ENCODE measurements around the gene RSBN1. TPM values are rescaled to one million over a fixed set of nuclear protein-coding genes. Genes with fewer than 3 reads are reported as not detected.
"Not testable (repeated sequence)": the region's sequence is repeated elsewhere in the genome, so short reads cannot be mapped to it uniquely, and the experiment has no call there.

The RSBN1 gene
- total RNA-seq, 2 experiments from 2014 or later: 15.4 to 16.3 TPM

GRCh38 chr1:113751114-113751513, 61.2 kb downstream of the RSBN1 start:
- Mint-ChIP-seq H3K27ac (no peak overlapping the region), H3K27me3 (no peaks in the 10 kb centered on the region), H3K4me1 (peaks cover 5% of the 10 kb centered on the region), H3K36me3 (peaks cover 20% of the 10 kb centered on the region), H3K4me3 (no peak overlapping the region), H3K9me3 (no peaks in the 10 kb centered on the region)
- DNase-seq: no peak

- Mint-ChIP-seq H3K4me3 (no peak overlapping the region), H3K27ac (no peak overlapping the region), H3K36me3 (peaks cover 14% of the 10 kb centered on the region), H3K4me1 (peaks cover 5% of the 10 kb centered on the region), H3K27me3 (no peaks in the 10 kb centered on the region), H3K9me3 (no peaks in the 10 kb centered on the region)
- no peak for DNase-seq
These were observed 62.9 kb downstream of the RSBN1 start for GRCh38 chr1:113749402-113749801.

- no peaks in the 10 kb centered on the region for H3K9me3 Mint-ChIP-seq
- peaks cover 9% of the 10 kb centered on the region for H3K4me1 Mint-ChIP-seq
- H3K36me3 Mint-ChIP-seq: peaks cover 11% of the 10 kb centered on the region
- H3K27me3 Mint-ChIP-seq: no peaks in the 10 kb centered on the region
- no peak overlapping the region for H3K4me3 Mint-ChIP-seq
- no peak overlapping the region for H3K27ac Mint-ChIP-seq
- no peak for DNase-seq
These were observed 64.9 kb downstream of the RSBN1 start for GRCh38 chr1:113747376-113747775.

- Mint-ChIP-seq H3K36me3 (peaks cover 17% of the 10 kb centered on the region), H3K4me1 (peaks cover 4% of the 10 kb centered on the region), H3K27me3 (no peaks in the 10 kb centered on the region), H3K4me3 (no peak overlapping the region), H3K27ac (no peak overlapping the region), H3K9me3 (no peaks in the 10 kb centered on the region)
- DNase-seq: no peak
These were observed 66.9 kb downstream of the RSBN1 start for GRCh38 chr1:113745425-113745824.

GRCh38 chr1:113744114-113744513, 68.2 kb downstream of the RSBN1 start:
- H3K27ac Mint-ChIP-seq: no peak overlapping the region
- H3K36me3 Mint-ChIP-seq: peaks cover 13% of the 10 kb centered on the region
- H3K9me3 Mint-ChIP-seq: no peaks in the 10 kb centered on the region
- peaks cover 4% of the 10 kb centered on the region for H3K4me1 Mint-ChIP-seq
- no peaks in the 10 kb centered on the region for H3K27me3 Mint-ChIP-seq
- no peak for DNase-seq
- no peak overlapping the region for H3K4me3 Mint-ChIP-seq

GRCh38 chr1:113742515-113742914, 69.8 kb downstream of the RSBN1 start:
- no peak for DNase-seq

GRCh38 chr1:113734357-113735055, 77.8 kb downstream of the RSBN1 start:
- H3K4me3 Mint-ChIP-seq: no peak overlapping the region
- no peaks in the 10 kb centered on the region for H3K27me3 Mint-ChIP-seq
- H3K27ac Mint-ChIP-seq: no peak overlapping the region
- no peak for DNase-seq
- peaks cover 18% of the 10 kb centered on the region for H3K36me3 Mint-ChIP-seq
- H3K4me1 Mint-ChIP-seq: peaks cover 9% of the 10 kb centered on the region
- no peaks in the 10 kb centered on the region for H3K9me3 Mint-ChIP-seq

More at GRCh38 chr1:113742515-113742914, 69.8 kb downstream of the RSBN1 start:
- no peak overlapping the region for H3K4me3 Mint-ChIP-seq
- H3K27me3 Mint-ChIP-seq: no peaks in the 10 kb centered on the region
- H3K36me3 Mint-ChIP-seq: peaks cover 15% of the 10 kb centered on the region
- no peak overlapping the region for H3K27ac Mint-ChIP-seq
- H3K9me3 Mint-ChIP-seq: no peaks in the 10 kb centered on the region
- H3K4me1 Mint-ChIP-seq: peaks cover 4% of the 10 kb centered on the region

- peak; percentile 15 for DNase-seq
- H3K9me3 Mint-ChIP-seq: no peaks in the 10 kb centered on the region
- no peak overlapping the region for H3K27ac Mint-ChIP-seq
- H3K4me1 Mint-ChIP-seq: peaks cover 9% of the 10 kb centered on the region
- no peaks in the 10 kb centered on the region for H3K27me3 Mint-ChIP-seq
- no peak overlapping the region for H3K4me3 Mint-ChIP-seq
- H3K36me3 Mint-ChIP-seq: peaks cover 25% of the 10 kb centered on the region
These were observed 79.5 kb downstream of the RSBN1 start for GRCh38 chr1:113732802-113733201.

GRCh38 chr1:113721010-113721409, 91.3 kb downstream of the RSBN1 start:
- no peak for DNase-seq
- Mint-ChIP-seq H3K36me3 (peaks cover 62% of the 10 kb centered on the region), H3K27me3 (no peaks in the 10 kb centered on the region), H3K9me3 (peaks cover 20% of the 10 kb centered on the region), H3K4me3 (no peak overlapping the region), H3K4me1 (no peaks in the 10 kb centered on the region), H3K27ac (no peak overlapping the region)

GRCh38 chr1:113718621-113719020, 93.7 kb downstream of the RSBN1 start:
- not testable (repeated sequence) for H3K4me1 Mint-ChIP-seq, DNase-seq, H3K27ac Mint-ChIP-seq, H3K4me3 Mint-ChIP-seq, H3K27me3 Mint-ChIP-seq
- H3K36me3 Mint-ChIP-seq: peaks cover 59% of the 10 kb centered on the region
- peaks cover 20% of the 10 kb centered on the region for H3K9me3 Mint-ChIP-seq

- not testable (repeated sequence) for DNase-seq, H3K27me3 Mint-ChIP-seq, H3K27ac Mint-ChIP-seq, H3K4me3 Mint-ChIP-seq, H3K4me1 Mint-ChIP-seq
- H3K9me3 Mint-ChIP-seq: peaks cover 20% of the 10 kb centered on the region
- H3K36me3 Mint-ChIP-seq: peaks cover 60% of the 10 kb centered on the region
These were observed 94.8 kb downstream of the RSBN1 start for GRCh38 chr1:113717506-113717905.

- H3K27ac Mint-ChIP-seq: no peak overlapping the region
- DNase-seq: no peak
- H3K4me1 Mint-ChIP-seq: peaks cover 2% of the 10 kb centered on the region
- peaks cover 19% of the 10 kb centered on the region for H3K9me3 Mint-ChIP-seq
- H3K36me3 Mint-ChIP-seq: peaks cover 40% of the 10 kb centered on the region
- no peaks in the 10 kb centered on the region for H3K27me3 Mint-ChIP-seq
- H3K4me3 Mint-ChIP-seq: no peak overlapping the region
These were observed 97.5 kb downstream of the RSBN1 start for GRCh38 chr1:113714606-113715269.

Other genes starting within 250 kb of the RSBN1 start
- 10 to 100 TPM; 14.5 to 17.2 TPM for gene PHTF1, start 53.0 kb downstream of the RSBN1 start, total RNA-seq
- 10 to 100 TPM; 67.9 to 68.4 TPM for gene PTPN22, start 59.2 kb upstream of the RSBN1 start, total RNA-seq
- 1 to 10 TPM in 1 of 2 experiments, under 1 TPM in 1; 0.88 to 2.2 TPM for gene BCL2L15, start 75.1 kb upstream of the RSBN1 start, total RNA-seq
- gene AP4B1, start 92.3 kb upstream of the RSBN1 start, total RNA-seq: 10 to 100 TPM; 36.8 to 37.7 TPM
- gene DCLRE1B, start 92.8 kb upstream of the RSBN1 start, total RNA-seq: 10 to 100 TPM; 25.2 to 26.5 TPM
- gene HIPK1, start 116.8 kb upstream of the RSBN1 start, total RNA-seq: 10 to 100 TPM; 41.1 to 45.7 TPM
- gene OLFML3, start 167.0 kb upstream of the RSBN1 start, total RNA-seq: under 1 TPM in 1 of 2 experiments, not detected in 1; 0.20 TPM

All from activated naive CD8-positive, alpha-beta T cell treated with anti-CD3 and anti-CD28 coated beads for 36 hours (primary cell).